GM18907 (cell line): ENCODE measurements around the gene PCGF2.
"Not testable (repeated sequence)": the region's sequence is repeated elsewhere in the genome, so short reads cannot be mapped to it uniquely, and the experiment has no call there.

Experiments used
- ATAC-seq: cut with Tn5 transposase; IDR thresholded peaks from one replicate; pipeline ENCODE4 v1.9.1; 2021; ENCODE audit warnings: mild to moderate bottlenecking, moderate library complexity; ENCODE audit not compliant: unreplicated experiment

Gene PCGF2

GRCh38 chr17:38738007-38738662, 10.0 kb downstream of the PCGF2 start:
- no peak for ATAC-seq

- ATAC-seq = no peak
Measured at GRCh38 chr17:38735161-38735997, 12.8 kb downstream of the PCGF2 start.

- ATAC-seq = no peak
Measured at GRCh38 chr17:38733982-38734973, 13.9 kb downstream of the PCGF2 start.

- no peak for ATAC-seq
Measured at GRCh38 chr17:38733282-38733981, 14.7 kb downstream of the PCGF2 start.

GRCh38 chr17:38732376-38733281, 15.5 kb downstream of the PCGF2 start:
- ATAC-seq = no peak

- ATAC-seq = no peak
Measured at GRCh38 chr17:38731526-38732294, 16.4 kb downstream of the PCGF2 start.

GRCh38 chr17:38730526-38731379, 17.4 kb downstream of the PCGF2 start:
- ATAC-seq = no peak

- ATAC-seq = peak; percentile 75
Measured at GRCh38 chr17:38729886-38730525, 18.1 kb downstream of the PCGF2 start, which contains the start of gene CISD3. CISD3 (plus strand) TSS chr17:38730341; CDS start chr17:38730359, 18 bp downstream.

- ATAC-seq = no peak
Measured at GRCh38 chr17:38729368-38729885, 18.7 kb downstream of the PCGF2 start.

- no peak for ATAC-seq
Measured at GRCh38 chr17:38728290-38728831, 19.8 kb downstream of the PCGF2 start.

- ATAC-seq = no peak
Measured at GRCh38 chr17:38727736-38728135, 20.4 kb downstream of the PCGF2 start.

- not testable (repeated sequence) for ATAC-seq
Measured at GRCh38 chr17:38726145-38726544, 22.0 kb downstream of the PCGF2 start.

GRCh38 chr17:38725066-38725465, 23.1 kb downstream of the PCGF2 start:
- no peak for ATAC-seq

GRCh38 chr17:38724337-38724988, 23.7 kb downstream of the PCGF2 start:
- ATAC-seq = no peak

- ATAC-seq = no peak
Measured at GRCh38 chr17:38721802-38722201, 26.3 kb downstream of the PCGF2 start.

GRCh38 chr17:38720941-38721340, 27.2 kb downstream of the PCGF2 start:
- ATAC-seq = no peak
